NCI-H1105 treated with DMSO at 0.1 percent for 48 hours (cell line): ENCODE measurements around the gene NTSR1.

Experiments
- DNase-seq: peaks from one replicate; lab custom pipeline; 2025; lab: John Stamatoyannopoulos, UW

The NTSR1 gene

GRCh38 chr20:62708591-62709536, at the start of gene NTSR1:
TSS of gene NTSR1 (plus strand) at chr20:62708836. CDS start at chr20:62709208, 372 bp downstream.
- no peak for DNase-seq

GRCh38 chr20:62659488-62660239, 49.0 kb upstream of the NTSR1 start:
- no peak for DNase-seq

GRCh38 chr20:62660240-62660615, 48.4 kb upstream of the NTSR1 start:
- no peak for DNase-seq

- no peak for DNase-seq
These were observed 47.9 kb upstream of the NTSR1 start for GRCh38 chr20:62660768-62661167.

- DNase-seq = no peak
These were observed 47.0 kb upstream of the NTSR1 start for GRCh38 chr20:62661647-62662046.

GRCh38 chr20:62662422-62662821, 46.2 kb upstream of the NTSR1 start:
- DNase-seq = no peak

GRCh38 chr20:62663145-62664018, 45.3 kb upstream of the NTSR1 start:
- DNase-seq = no peak

- DNase-seq = no peak
These were observed 44.3 kb upstream of the NTSR1 start for GRCh38 chr20:62664019-62664971.

- DNase-seq = no peak
These were observed 43.4 kb upstream of the NTSR1 start for GRCh38 chr20:62665153-62665754.

- no peak for DNase-seq
These were observed 42.6 kb upstream of the NTSR1 start for GRCh38 chr20:62665826-62666735.

GRCh38 chr20:62666736-62667529, 41.7 kb upstream of the NTSR1 start:
- no peak for DNase-seq

GRCh38 chr20:62667530-62668440, 40.9 kb upstream of the NTSR1 start:
- no peak for DNase-seq

- DNase-seq = peak; percentile 64
These were observed 40.1 kb upstream of the NTSR1 start for GRCh38 chr20:62668441-62669027.

GRCh38 chr20:62669249-62669648, 39.4 kb upstream of the NTSR1 start:
- DNase-seq = no peak

- DNase-seq = no peak
These were observed 38.5 kb upstream of the NTSR1 start for GRCh38 chr20:62670156-62670555.

GRCh38 chr20:62670998-62671397, 37.6 kb upstream of the NTSR1 start:
- no peak for DNase-seq

GRCh38 chr20:62671765-62672164, 36.9 kb upstream of the NTSR1 start:
- no peak for DNase-seq
